Keratinocyte (primary cell): ENCODE results near the gene CAMKMT. TPM values are rescaled to one million over a fixed set of nuclear protein-coding genes. Genes with fewer than 3 reads are reported as not detected.

Source experiments
- DNase-seq: peaks from one replicate; pipeline ENCODE4 v3.0.0-alpha.2; 2011; ENCODE audit warnings: low read depth, missing footprints, low spot score
- FAIRE-seq: peaks from 2 replicates; lab custom pipeline; 2011; peaks lifted over from hg19 to GRCh38; lab: Jason Lieb, UNC
- H2AFZ ChIP-seq: 2 replicates; pipeline ENCODE4 v1.6.0; 2012; ENCODE audit warnings: low read length, control low read depth, inconsistent platforms; ENCODE audit not compliant: control insufficient read depth
- H3K27ac ChIP-seq: 2 replicates; pipeline ENCODE4 v1.5.1; 2011; ENCODE audit warnings: low read length; ENCODE audit not compliant: control insufficient read depth, insufficient read depth
- H3K27me3 ChIP-seq: 3 replicates; pipeline ENCODE4 v1.6.0; 2011; ENCODE audit warnings: low read length; ENCODE audit not compliant: control insufficient read depth, insufficient read depth; ENCODE audit errors: extremely low read depth
- H3K36me3 ChIP-seq, 2 experiments: 2 replicates in 1 of 2; 3 replicates in 1 of 2; pipeline ENCODE4 v1.5.1; 2011; ENCODE audit warnings: low read length in 2 of 2, mild to moderate bottlenecking in 1 of 2; ENCODE audit not compliant: control insufficient read depth in 2 of 2, insufficient read depth in 2 of 2; ENCODE audit errors: extremely low read depth in 1 of 2
- H3K4me1 ChIP-seq: 3 replicates; pipeline ENCODE4 v1.5.1; 2011; ENCODE audit warnings: low read length; ENCODE audit not compliant: control insufficient read depth, insufficient read depth; ENCODE audit errors: extremely low read depth
- H3K4me2 ChIP-seq: 3 replicates; pipeline ENCODE4 v1.6.0; 2011; ENCODE audit warnings: low read depth, low read length; ENCODE audit not compliant: control insufficient read depth, insufficient read depth; ENCODE audit errors: extremely low read depth
- H3K4me3 ChIP-seq, 3 experiments: fragments of 200-600 bp in 1 of 3; sonication (generic) in 1 of 3; 2 replicates in 2 of 3; 3 replicates in 1 of 3; pipeline ENCODE4 v1.5.1; 2011 to 2016; ENCODE audit warnings: low read length in 3 of 3, mild to moderate bottlenecking in 3 of 3, control low read depth in 2 of 3, inconsistent platforms in 1 of 3, low read depth in 1 of 3, mixed read lengths in 1 of 3, mixed run types in 1 of 3, moderate library complexity in 1 of 3; ENCODE audit not compliant: control insufficient read depth in 2 of 3, insufficient read depth in 2 of 3; ENCODE audit errors: extremely low read depth in 1 of 3
- H3K79me2 ChIP-seq: 2 replicates; pipeline ENCODE4 v1.6.0; 2012; ENCODE audit warnings: low read length; ENCODE audit not compliant: control insufficient read depth, insufficient read depth
- H3K9ac ChIP-seq: 3 replicates; pipeline ENCODE4 v1.6.0; 2011; ENCODE audit warnings: low read length; ENCODE audit not compliant: control insufficient read depth, insufficient read depth; ENCODE audit errors: extremely low read depth
- H3K9me1 ChIP-seq: 3 replicates; pipeline ENCODE4 v1.6.0; 2011; ENCODE audit warnings: low read length; ENCODE audit not compliant: control insufficient read depth, insufficient read depth; ENCODE audit errors: extremely low read depth
- H3K9me3 ChIP-seq: 2 replicates; pipeline ENCODE4 v1.5.1; 2012; ENCODE audit warnings: low read depth, low read length; ENCODE audit not compliant: control insufficient read depth
- H4K20me1 ChIP-seq: 3 replicates; pipeline ENCODE4 v1.6.0; 2011; ENCODE audit warnings: low read length; ENCODE audit not compliant: control insufficient read depth, insufficient read depth; ENCODE audit errors: extremely low read depth
- EZH2 ChIP-seq: IDR thresholded peaks from one replicate; pipeline ENCODE4 v1.6.1; 2012; ENCODE audit warnings: inconsistent platforms, mild to moderate bottlenecking, low read length, moderate library complexity
- dilution Hi-C: fragments of 300-500 bp; cut with MboI; formaldehyde crosslinking; loops from one replicate; pipeline ENCODE4 v1.7.0; 2020; ENCODE audit warnings: low sequenced_read_pairs; ENCODE audit not compliant: extremely low pct_ligation_motif_present
- polyA plus RNA-seq, 5 experiments: library from polyadenylated mRNA; depleted of rRNA in 3 of 5; stranded (reverse) in 3 of 5; stranded (forward) in 1 of 5; unstranded in 1 of 5; fragments of >200 nt; gene quantifications; 1 replicate in 1 of 5; 2 replicates in 3 of 5; 3 replicates in 1 of 5; pipeline versions ENCODE4 v1.2.1 to v1.2.3, GENCODE V29; 2011 to 2012; ENCODE audit warnings: missing spikeins in 2 of 5, low read depth in 1 of 5, low replicate concordance in 1 of 5
- TF ChIP-seq, protein P1 (sequence below), 3 experiments: IDR thresholded peaks in 1 of 3; conservative IDR thresholded peaks in 1 of 3; optimal IDR thresholded peaks in 1 of 3; 2 replicates in 2 of 3; 3 replicates in 1 of 3; pipeline versions ENCODE3 to v1.5.1; 2011; ENCODE audit warnings: low read length in 3 of 3, mild to moderate bottlenecking in 3 of 3, moderate library complexity in 2 of 3, control low read depth in 1 of 3, inconsistent platforms in 1 of 3; ENCODE audit not compliant: insufficient read depth in 2 of 3; ENCODE audit errors: extremely low read depth in 1 of 3

Gene CAMKMT
- polyA plus RNA-seq, 1 donor (not counting 4 experiments of a cell fraction or from before 2014, with no cell fraction given), result 9.9 TPM

- Histone ChIP-seq H2AFZ (no peak overlapping the region), H3K9me3 (no peaks in the 10 kb centered on the region), H3K9me1 (no peaks in the 10 kb centered on the region), H4K20me1 (no peaks in the 10 kb centered on the region), H3K36me3 (no peaks in the 10 kb centered on the region), H3K27me3 (no peaks in the 10 kb centered on the region), H3K4me2 (no peak overlapping the region), H3K27ac (no peak overlapping the region), H3K4me1 (peaks cover 3% of the 10 kb centered on the region), H3K79me2 (no peaks in the 10 kb centered on the region), H3K9ac (no peak overlapping the region), H3K4me3 (no peak overlapping the region)
- DNase-seq (no peak), FAIRE-seq (no peak)
- dilution Hi-C loops, result no loop called here
- TF ChIP-seq EZH2, result no peak
- TF ChIP-seq, protein P1, sequence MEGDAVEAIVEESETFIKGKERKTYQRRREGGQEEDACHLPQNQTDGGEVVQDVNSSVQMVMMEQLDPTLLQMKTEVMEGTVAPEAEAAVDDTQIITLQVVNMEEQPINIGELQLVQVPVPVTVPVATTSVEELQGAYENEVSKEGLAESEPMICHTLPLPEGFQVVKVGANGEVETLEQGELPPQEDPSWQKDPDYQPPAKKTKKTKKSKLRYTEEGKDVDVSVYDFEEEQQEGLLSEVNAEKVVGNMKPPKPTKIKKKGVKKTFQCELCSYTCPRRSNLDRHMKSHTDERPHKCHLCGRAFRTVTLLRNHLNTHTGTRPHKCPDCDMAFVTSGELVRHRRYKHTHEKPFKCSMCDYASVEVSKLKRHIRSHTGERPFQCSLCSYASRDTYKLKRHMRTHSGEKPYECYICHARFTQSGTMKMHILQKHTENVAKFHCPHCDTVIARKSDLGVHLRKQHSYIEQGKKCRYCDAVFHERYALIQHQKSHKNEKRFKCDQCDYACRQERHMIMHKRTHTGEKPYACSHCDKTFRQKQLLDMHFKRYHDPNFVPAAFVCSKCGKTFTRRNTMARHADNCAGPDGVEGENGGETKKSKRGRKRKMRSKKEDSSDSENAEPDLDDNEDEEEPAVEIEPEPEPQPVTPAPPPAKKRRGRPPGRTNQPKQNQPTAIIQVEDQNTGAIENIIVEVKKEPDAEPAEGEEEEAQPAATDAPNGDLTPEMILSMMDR (optimal IDR thresholded peaks at IDR 0.05 in 1 of 3, IDR thresholded peaks at IDR 0.05 in 1 of 3, conservative IDR thresholded peaks at IDR 0.05 in 1 of 3; ENCODE audit: extremely low read depth in 1 of 3, insufficient read depth in 2 of 3, low read length in 3 of 3), result no peak
Observed at GRCh38 chr2:44691174-44691785, 329.5 kb downstream of the CAMKMT start.

GRCh38 chr2:44692821-44693220, 331.1 kb downstream of the CAMKMT start:
- Histone ChIP-seq H3K4me3 (no peak overlapping the region), H2AFZ (no peak overlapping the region), H4K20me1 (no peaks in the 10 kb centered on the region), H3K27ac (no peak overlapping the region), H3K4me2 (no peak overlapping the region), H3K36me3 (no peaks in the 10 kb centered on the region), H3K9me3 (no peaks in the 10 kb centered on the region), H3K27me3 (no peaks in the 10 kb centered on the region), H3K79me2 (no peaks in the 10 kb centered on the region), H3K9ac (no peak overlapping the region), H3K9me1 (no peaks in the 10 kb centered on the region), H3K4me1 (no peaks in the 10 kb centered on the region)
- DNase-seq (no peak), FAIRE-seq (no peak)
- TF ChIP-seq EZH2, result no peak
- TF ChIP-seq, protein P1 (optimal IDR thresholded peaks at IDR 0.05 in 1 of 3, IDR thresholded peaks at IDR 0.05 in 1 of 3, conservative IDR thresholded peaks at IDR 0.05 in 1 of 3; ENCODE audit: extremely low read depth in 1 of 3, insufficient read depth in 2 of 3, low read length in 3 of 3), result no peak
- dilution Hi-C loops, result no loop called here
